Measurements from ENCODE around the gene ATP2B1.

DNA sequence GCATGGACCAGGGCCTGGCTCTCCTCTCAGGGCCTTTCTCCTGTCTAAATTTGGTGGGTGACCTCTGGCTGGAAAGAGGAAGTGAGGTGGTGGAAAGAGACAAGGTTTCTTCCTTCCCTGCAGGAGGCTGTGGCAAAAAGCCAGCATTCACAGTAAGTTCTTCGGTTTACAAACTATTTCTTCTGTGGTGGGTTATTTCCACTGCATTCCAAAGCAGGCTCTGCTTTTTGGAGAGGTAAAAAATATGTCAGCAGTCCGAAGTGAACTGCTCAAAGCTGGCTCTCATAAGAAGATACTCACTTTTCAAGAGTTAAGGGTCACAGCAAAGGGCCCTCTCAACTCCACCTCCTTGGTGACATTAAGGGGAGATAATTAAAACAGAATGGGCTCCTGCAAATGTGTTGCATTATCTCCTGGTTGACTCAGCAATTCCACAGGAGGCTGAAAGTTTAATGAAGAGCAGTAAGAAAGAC lies 133.9 kb downstream of the ATP2B1 start:
- TF ChIP-seq, protein P1, sequence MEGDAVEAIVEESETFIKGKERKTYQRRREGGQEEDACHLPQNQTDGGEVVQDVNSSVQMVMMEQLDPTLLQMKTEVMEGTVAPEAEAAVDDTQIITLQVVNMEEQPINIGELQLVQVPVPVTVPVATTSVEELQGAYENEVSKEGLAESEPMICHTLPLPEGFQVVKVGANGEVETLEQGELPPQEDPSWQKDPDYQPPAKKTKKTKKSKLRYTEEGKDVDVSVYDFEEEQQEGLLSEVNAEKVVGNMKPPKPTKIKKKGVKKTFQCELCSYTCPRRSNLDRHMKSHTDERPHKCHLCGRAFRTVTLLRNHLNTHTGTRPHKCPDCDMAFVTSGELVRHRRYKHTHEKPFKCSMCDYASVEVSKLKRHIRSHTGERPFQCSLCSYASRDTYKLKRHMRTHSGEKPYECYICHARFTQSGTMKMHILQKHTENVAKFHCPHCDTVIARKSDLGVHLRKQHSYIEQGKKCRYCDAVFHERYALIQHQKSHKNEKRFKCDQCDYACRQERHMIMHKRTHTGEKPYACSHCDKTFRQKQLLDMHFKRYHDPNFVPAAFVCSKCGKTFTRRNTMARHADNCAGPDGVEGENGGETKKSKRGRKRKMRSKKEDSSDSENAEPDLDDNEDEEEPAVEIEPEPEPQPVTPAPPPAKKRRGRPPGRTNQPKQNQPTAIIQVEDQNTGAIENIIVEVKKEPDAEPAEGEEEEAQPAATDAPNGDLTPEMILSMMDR (IDR thresholded peaks at IDR 0.05) = no peak
- no peak for TF ChIP-seq POLR2A (IDR thresholded peaks at IDR 0.05)
- TF ChIP-seq POLR2AphosphoS5 (IDR thresholded peaks at IDR 0.05; ENCODE audit: insufficient read depth in 1 of 2, low read depth in 1 of 2) = no peak
